ENCODE results near the gene HIVEP2. TPM values are rescaled to one million over a fixed set of nuclear protein-coding genes. Genes with fewer than 3 reads are reported as not detected.

HIVEP2 gene
- total and polyA plus RNA-seq, 3 donors from 2014 or later = 4.7 to 10.8 (median 10.7) TPM

DNA sequence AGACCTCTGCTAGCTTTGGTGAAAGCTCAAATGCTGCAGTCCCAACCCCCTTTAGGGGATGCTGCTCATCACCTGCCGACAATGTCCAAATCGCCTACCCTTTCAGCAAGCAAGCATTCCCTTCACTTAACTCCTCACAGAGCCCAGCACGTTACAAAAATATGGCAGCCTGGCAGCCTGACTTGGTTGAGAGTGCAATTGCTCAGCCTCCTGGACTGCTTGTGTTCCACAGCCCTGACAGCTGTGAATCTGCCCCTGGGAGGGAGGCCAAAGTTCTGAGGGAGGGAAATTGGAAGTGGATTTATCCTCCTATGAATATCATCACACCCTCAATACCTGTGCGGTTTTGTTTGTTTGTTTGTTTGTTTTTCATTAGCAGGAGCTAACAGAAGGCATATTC lies 231.0 kb downstream of the HIVEP2 start:
- TF ChIP-seq CTCF (IDR thresholded peaks at IDR 0.05) = no peak
- no peak for TF ChIP-seq POLR2A (IDR thresholded peaks at IDR 0.05)
- Histone ChIP-seq H3K4me1 (no peaks in the 10 kb centered on the region), H3K27me3 (no peaks in the 10 kb centered on the region), H3K4me3 (no peak overlapping the region), H3K36me3 (ENCODE audit: low read depth, missing control alignments) (no peaks in the 10 kb centered on the region), H3K9me3 (no peaks in the 10 kb centered on the region), H3K27ac (no peak overlapping the region)
- 79 to 93% methylated on average over 4 of the region's 4 CpGs for WGBS, 2 donors
- intact Hi-C loops (cut with DNase I; ENCODE audit: low total_unique reads) = no loop called here
- no peak for DNase-seq

GRCh38 chr6:142712231-142712630 lies 232.7 kb downstream of the HIVEP2 start:
- no peaks in the 10 kb centered on the region for H3K36me3 ChIP-seq (ENCODE audit: low read depth, missing control alignments)
- intact Hi-C loops (cut with DNase I; ENCODE audit: low total_unique reads) = no loop called here
- H3K27ac ChIP-seq = no peak overlapping the region
- TF ChIP-seq POLR2A (IDR thresholded peaks at IDR 0.05) (no peak), CTCF (IDR thresholded peaks at IDR 0.05) (no peak)
- no peak for DNase-seq
- no peaks in the 10 kb centered on the region for H3K4me1 ChIP-seq
- no peaks in the 10 kb centered on the region for H3K9me3 ChIP-seq
- no peaks in the 10 kb centered on the region for H3K27me3 ChIP-seq
- no peak overlapping the region for H3K4me3 ChIP-seq
- 63 to 64% methylated on average over 1 of the region's 1 CpG for WGBS, 2 donors

GRCh38 chr6:142708651-142709050 lies 236.3 kb downstream of the HIVEP2 start:
- H3K4me1 ChIP-seq = no peaks in the 10 kb centered on the region
- no peaks in the 10 kb centered on the region for H3K36me3 ChIP-seq (ENCODE audit: low read depth, missing control alignments)
- WGBS, 2 donors = 94 to 99% methylated on average over 2 of the region's 2 CpGs
- H3K27ac ChIP-seq = no peak overlapping the region
- DNase-seq = no peak
- TF ChIP-seq CTCF (IDR thresholded peaks at IDR 0.05) (no peak), POLR2A (IDR thresholded peaks at IDR 0.05) (no peak)
- no peaks in the 10 kb centered on the region for H3K27me3 ChIP-seq
- intact Hi-C loops (cut with DNase I; ENCODE audit: low total_unique reads) = no loop called here
- H3K9me3 ChIP-seq = no peaks in the 10 kb centered on the region
- no peak overlapping the region for H3K4me3 ChIP-seq

- TF ChIP-seq POLR2A (IDR thresholded peaks at IDR 0.05) = no peak
- TF ChIP-seq CTCF (IDR thresholded peaks at IDR 0.05) = no peak
- intact Hi-C loops (cut with DNase I; ENCODE audit: low total_unique reads) = no loop called here
- H3K27ac ChIP-seq = no peak overlapping the region
- H3K36me3 ChIP-seq (ENCODE audit: low read depth, missing control alignments) = no peaks in the 10 kb centered on the region
- H3K27me3 ChIP-seq = no peaks in the 10 kb centered on the region
- WGBS, 2 donors = 56 to 77% methylated on average over 2 of the region's 2 CpGs
- no peaks in the 10 kb centered on the region for H3K9me3 ChIP-seq
- H3K4me3 ChIP-seq = no peak overlapping the region
- H3K4me1 ChIP-seq = no peaks in the 10 kb centered on the region
- DNase-seq = no peak
Measured at GRCh38 chr6:142707255-142707654, 237.7 kb downstream of the HIVEP2 start.

- WGBS, 2 donors = 49 to 59% methylated on average over 3 of the region's 3 CpGs
- Histone ChIP-seq H3K36me3 (ENCODE audit: low read depth, missing control alignments) (no peaks in the 10 kb centered on the region), H3K4me1 (no peaks in the 10 kb centered on the region), H3K4me3 (no peak overlapping the region), H3K9me3 (no peaks in the 10 kb centered on the region), H3K27ac (no peak overlapping the region), H3K27me3 (no peaks in the 10 kb centered on the region)
- TF ChIP-seq CTCF (IDR thresholded peaks at IDR 0.05) (no peak), POLR2A (IDR thresholded peaks at IDR 0.05) (no peak)
- DNase-seq = no peak
- intact Hi-C loops (cut with DNase I; ENCODE audit: low total_unique reads) = no loop called here
Measured at GRCh38 chr6:142706210-142706609, 238.8 kb downstream of the HIVEP2 start.
